GM10266 (cell line): Measurements from ENCODE around the gene CCDC187.
"Not testable (repeated sequence)": the region's sequence is repeated elsewhere in the genome, so short reads cannot be mapped to it uniquely, and the experiment has no call there.

ENCODE experiments used
- DNase-seq: peaks from one replicate; pipeline ENCODE4 v3.0.0; 2012; ENCODE audit errors: extremely low spot score
- CTCF ChIP-seq: IDR thresholded peaks from 2 replicates; pipeline ENCODE4 v1.5.1; 2012; ENCODE audit warnings: mild to moderate bottlenecking, low read depth; ENCODE audit not compliant: control insufficient read depth, insufficient read depth; ENCODE audit errors: missing control alignments

CCDC187 gene

DNA sequence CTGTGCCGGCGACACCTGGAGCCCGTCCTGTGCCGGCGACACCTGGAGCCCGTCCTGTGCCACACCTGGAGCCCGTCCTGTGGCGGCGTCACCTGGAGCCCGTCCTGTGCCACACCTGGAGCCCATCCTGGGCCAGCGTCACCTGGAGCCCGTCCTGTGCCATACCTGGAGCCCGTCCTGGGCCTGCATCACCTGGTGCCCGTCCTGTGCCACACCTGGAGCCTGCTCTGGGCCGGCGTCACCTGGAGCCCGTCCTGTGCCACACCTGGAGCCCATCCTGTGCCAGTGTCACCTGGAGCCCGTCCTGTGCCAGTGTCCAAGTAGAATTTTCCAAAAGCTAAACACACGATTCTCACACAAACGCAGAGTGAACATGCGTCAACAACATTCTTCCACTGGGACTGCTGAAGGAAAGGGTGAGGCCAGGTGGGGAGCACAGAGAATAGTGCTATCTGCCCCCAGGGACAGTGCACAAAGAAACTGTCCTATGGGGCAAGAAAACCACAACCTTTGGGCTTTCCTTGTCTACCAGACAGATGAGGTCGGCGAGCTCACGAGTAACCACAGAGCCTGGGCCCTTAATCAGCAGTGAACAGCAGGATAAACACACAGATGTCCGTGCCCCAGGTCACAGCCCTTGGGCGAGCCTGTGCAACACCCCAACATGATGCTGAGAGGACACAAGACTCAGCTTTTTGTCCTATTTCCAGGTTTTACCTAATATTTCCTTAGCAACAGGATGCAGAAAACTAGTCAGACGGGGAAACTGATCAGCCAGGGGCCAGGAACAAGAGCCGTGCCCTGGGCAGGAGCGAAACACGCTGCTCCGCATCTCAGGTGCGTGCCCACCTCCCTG is 66.2 kb downstream of the CCDC187 start:
- TF ChIP-seq CTCF = no peak
- no peak for DNase-seq

DNA sequence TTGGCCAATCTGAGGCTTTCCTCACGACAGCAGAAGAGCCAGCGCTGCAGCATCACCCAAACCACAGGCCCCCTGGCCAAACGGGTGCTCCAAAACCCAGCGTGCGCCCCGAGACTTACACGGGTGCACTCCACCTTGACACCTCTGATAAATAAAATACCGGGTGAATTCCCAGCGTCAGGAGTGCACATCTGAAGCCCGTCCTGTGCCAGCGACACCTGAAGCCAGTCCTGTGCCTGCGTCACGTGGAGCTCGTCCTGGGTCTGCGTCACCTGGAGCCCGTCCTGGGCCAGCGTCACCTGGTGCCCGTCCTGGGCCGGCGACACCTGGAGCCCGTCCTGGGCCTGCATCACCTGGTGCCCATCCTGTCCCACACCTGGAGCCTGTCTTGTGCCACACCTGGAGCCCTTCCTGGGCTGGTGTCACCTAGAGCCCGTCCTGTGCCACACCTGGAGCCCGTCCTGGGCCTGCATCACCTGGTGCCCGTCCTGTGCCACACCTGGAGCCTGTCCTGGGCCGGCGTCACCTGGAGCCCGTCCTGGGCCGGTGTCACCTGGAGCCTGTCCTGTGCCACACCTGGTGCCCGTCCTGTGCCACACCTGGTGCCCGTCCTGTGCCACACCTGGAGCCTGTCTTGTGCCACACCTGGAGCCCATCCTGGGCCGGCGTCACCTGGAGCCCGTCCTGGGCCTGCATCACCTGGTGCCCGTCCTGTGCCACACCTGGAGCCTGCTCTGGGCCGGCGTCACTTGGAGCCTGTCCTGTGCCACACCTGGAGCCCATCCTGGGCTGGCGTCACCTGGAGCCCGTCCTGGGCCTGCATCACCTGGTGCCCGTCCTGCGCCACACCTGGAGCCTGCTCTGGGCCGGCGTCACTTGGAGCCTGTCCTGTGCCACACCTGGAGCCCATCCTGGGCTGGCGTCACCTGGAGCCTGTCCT is 67.2 kb downstream of the CCDC187 start:
- DNase-seq = not testable (repeated sequence)

GRCh38 chr9:136235709-136236455 is 68.0 kb downstream of the CCDC187 start:
- TF ChIP-seq CTCF = no peak
- DNase-seq = no peak

DNA sequence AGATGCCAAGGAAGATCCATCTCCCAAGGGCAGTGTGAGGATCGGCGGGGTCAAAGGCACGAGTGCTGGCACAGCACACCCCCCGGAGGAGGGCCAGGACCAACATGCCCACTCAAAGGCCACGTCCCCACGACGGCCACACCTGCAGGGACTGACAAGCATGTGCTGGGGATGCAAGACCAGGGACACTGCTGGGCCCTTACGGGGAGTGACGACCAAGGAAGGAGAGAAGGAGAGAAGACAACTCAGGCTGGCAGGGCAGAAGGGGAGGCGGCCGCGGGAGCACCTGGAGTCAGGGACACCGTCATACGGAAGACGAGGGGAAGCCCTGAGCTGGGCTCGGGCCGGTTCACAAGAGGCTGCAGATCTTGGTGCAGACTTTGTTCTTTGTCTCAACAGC is 68.7 kb downstream of the CCDC187 start:
- DNase-seq = no peak

DNA sequence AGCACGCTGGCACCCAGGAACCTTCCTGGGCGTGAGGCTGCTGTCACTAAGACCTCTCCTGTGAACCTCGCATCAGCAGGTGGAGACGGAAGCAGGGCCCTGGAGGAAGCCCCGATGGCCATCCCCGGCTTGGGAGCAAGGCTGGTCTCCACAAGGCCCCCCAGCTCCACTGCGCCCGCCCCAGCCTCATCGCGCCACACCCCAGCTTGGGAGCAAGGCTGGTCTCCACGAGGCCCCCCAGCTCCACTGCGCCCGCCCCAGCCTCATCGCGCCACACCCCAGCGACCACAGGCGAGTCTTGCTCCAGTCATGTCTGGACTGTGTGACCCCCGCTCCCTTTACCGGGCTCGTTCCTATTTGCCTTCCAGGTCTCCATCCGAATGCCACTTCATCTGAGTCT is 69.3 kb downstream of the CCDC187 start:
- TF ChIP-seq CTCF = no peak

More for the DNA sequence above, 68.7 kb downstream of the CCDC187 start:
- no peak for TF ChIP-seq CTCF

DNA sequence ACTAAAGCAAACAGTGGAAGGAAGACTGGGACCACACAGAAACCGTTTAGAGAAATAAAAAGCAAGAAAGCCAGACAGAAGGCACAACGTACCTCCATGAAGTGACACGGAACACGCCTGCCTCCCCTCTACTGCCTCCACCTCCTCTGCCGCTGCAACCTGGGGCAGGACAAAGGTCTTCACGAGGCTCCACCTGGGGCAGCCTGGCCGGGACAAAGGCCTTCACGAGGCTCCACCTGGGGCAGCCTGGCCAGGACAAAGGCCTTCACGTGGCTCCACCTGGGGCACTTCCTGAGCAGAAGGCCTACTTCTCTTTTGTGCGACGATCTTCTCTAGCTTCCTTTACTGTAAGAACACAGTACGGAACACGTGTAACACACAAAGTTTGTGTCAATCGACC is 70.0 kb downstream of the CCDC187 start:
- no peak for DNase-seq
- TF ChIP-seq CTCF = no peak

More for the DNA sequence above, 69.3 kb downstream of the CCDC187 start:
- no peak for DNase-seq

DNA sequence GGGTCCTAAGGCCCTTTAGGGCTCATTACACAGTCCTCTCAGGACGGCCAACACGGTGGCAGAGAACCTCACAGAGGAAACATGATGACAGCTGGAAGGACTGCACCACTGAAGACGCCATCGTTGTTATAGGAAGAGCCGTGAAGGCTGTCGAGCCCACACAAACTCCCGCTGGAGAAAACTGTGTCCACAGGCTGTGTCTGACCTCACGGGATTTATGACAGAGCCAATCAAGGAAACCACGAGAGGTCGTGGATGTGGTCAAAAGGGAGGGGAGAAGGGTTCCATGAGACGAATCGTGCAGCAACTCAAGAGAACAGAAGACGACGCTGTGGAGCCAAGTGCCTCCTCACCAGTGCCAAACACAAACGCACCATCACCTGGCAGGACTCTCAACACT is 70.5 kb downstream of the CCDC187 start:
- no peak for DNase-seq
- no peak for TF ChIP-seq CTCF
